ENCODE results near the gene MRPL20. TPM values are rescaled to one million over a fixed set of nuclear protein-coding genes. Genes with fewer than 3 reads are reported as not detected.
"Not testable (repeated sequence)": the region's sequence is repeated elsewhere in the genome, so short reads cannot be mapped to it uniquely, and the experiment has no call there.

The MRPL20 gene
- total and polyA plus RNA-seq, 10 donors, result 67.4 to 168 (median 101) TPM

- Histone ChIP-seq H3K4me3 (no peak overlapping the region), H3K36me3 (peaks cover 0 to 20% (median 9%) of the 10 kb centered on the region in 6 donors), H3K9me3 (peaks cover 0 to 6% (median 0%) of the 10 kb centered on the region in 8 donors), H3K27me3 (replicated peaks in 1 of 7) (no peaks in the 10 kb centered on the region), H3K27ac (no peak overlapping the region), H3K4me1 (peaks cover 18 to 44% (median 40%) of the 10 kb centered on the region in 6 donors)
- intact Hi-C loops (cut with DNase I; ENCODE audit: low total_unique reads), result no loop called here
- DNase-seq, result no peak
- 73 to 86% (median 79%) methylated on average over 4 to 16 of the region's 16 CpGs for WGBS, 5 donors
- peak; percentile 6 to 31 (median 14) for TF ChIP-seq POLR2AphosphoS5 (IDR thresholded peaks at IDR 0.05)
- TF ChIP-seq, protein P1, sequence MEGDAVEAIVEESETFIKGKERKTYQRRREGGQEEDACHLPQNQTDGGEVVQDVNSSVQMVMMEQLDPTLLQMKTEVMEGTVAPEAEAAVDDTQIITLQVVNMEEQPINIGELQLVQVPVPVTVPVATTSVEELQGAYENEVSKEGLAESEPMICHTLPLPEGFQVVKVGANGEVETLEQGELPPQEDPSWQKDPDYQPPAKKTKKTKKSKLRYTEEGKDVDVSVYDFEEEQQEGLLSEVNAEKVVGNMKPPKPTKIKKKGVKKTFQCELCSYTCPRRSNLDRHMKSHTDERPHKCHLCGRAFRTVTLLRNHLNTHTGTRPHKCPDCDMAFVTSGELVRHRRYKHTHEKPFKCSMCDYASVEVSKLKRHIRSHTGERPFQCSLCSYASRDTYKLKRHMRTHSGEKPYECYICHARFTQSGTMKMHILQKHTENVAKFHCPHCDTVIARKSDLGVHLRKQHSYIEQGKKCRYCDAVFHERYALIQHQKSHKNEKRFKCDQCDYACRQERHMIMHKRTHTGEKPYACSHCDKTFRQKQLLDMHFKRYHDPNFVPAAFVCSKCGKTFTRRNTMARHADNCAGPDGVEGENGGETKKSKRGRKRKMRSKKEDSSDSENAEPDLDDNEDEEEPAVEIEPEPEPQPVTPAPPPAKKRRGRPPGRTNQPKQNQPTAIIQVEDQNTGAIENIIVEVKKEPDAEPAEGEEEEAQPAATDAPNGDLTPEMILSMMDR (IDR thresholded peaks at IDR 0.05 in 8 of 11, conservative IDR thresholded peaks at IDR 0.05 in 3 of 11), result no peak
Observed at GRCh38 chr1:1370771-1371300, 36.3 kb downstream of the MRPL20 start.

DNA sequence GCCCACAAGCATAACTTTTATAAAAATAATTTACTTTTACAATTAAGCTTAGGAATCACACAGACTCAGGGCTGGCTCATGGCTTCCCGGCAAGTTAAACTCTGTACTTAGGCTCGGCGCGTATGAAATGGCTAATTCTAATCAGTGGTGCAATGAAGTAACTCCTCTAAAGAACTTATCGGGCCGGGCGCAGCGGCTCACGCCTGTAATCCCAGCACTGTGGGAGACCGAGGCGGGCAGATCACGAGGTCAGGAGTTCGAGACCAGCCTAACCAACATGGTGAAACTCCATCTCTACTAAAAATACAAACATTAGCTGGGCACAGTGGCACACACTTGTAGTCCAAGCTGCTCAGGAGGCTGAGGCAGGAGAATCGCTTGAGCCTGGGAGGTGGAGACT is 37.0 kb downstream of the MRPL20 start:
- Histone ChIP-seq H3K36me3 (peaks cover 0 to 20% (median 9%) of the 10 kb centered on the region in 6 donors), H3K4me1 (peaks cover 16 to 42% (median 38%) of the 10 kb centered on the region in 6 donors)
- H3K4me3 ChIP-seq; DNase-seq; intact Hi-C loops (cut with DNase I; ENCODE audit: low total_unique reads); H3K27me3 ChIP-seq (replicated peaks in 1 of 7); H3K9me3 ChIP-seq; H3K27ac ChIP-seq: not testable (repeated sequence)
- 90 to 95% (median 94%) methylated on average over 14 of the region's 14 CpGs for WGBS, 5 donors

GRCh38 chr1:1367315-1367714 is 39.8 kb downstream of the MRPL20 start:
- intact Hi-C loops (cut with DNase I; ENCODE audit: low total_unique reads), result no loop called here
- TF ChIP-seq POLR2A (IDR thresholded peaks at IDR 0.05) (no peak), POLR2AphosphoS5 (IDR thresholded peaks at IDR 0.05) (no peak)
- TF ChIP-seq, protein P1 (IDR thresholded peaks at IDR 0.05 in 8 of 11, conservative IDR thresholded peaks at IDR 0.05 in 3 of 11), result no peak
- no peak for DNase-seq
- 93 to 99% (median 96%) methylated on average over 5 of the region's 5 CpGs for WGBS, 5 donors
- Histone ChIP-seq H3K27me3 (replicated peaks in 1 of 7) (no peaks in the 10 kb centered on the region), H3K36me3 (peaks cover 0 to under 1% (median 0%) of the 10 kb centered on the region in 6 donors), H3K4me3 (no peak overlapping the region), H3K4me1 (peaks cover 9 to 18% (median 14%) of the 10 kb centered on the region in 6 donors), H3K27ac (no peak overlapping the region), H3K9me3 (peaks cover 0 to 6% (median 0%) of the 10 kb centered on the region in 8 donors)

GRCh38 chr1:1366699-1367066 is 40.4 kb downstream of the MRPL20 start:
- H3K4me1 ChIP-seq, result peaks cover 4 to 17% (median 8%) of the 10 kb centered on the region in 6 donors
- intact Hi-C loops (cut with DNase I; ENCODE audit: low total_unique reads), result no loop called here
- TF ChIP-seq POLR2AphosphoS5 (IDR thresholded peaks at IDR 0.05) (no peak), POLR2A (IDR thresholded peaks at IDR 0.05) (no peak)
- TF ChIP-seq, protein P1 (IDR thresholded peaks at IDR 0.05 in 8 of 11, conservative IDR thresholded peaks at IDR 0.05 in 3 of 11), result no peak
- H3K4me3 ChIP-seq, result no peak overlapping the region
- 84 to 99% (median 95%) methylated on average over 3 of the region's 3 CpGs for WGBS, 5 donors
- no peaks in the 10 kb centered on the region for H3K36me3 ChIP-seq
- peaks cover 0 to 6% (median 0%) of the 10 kb centered on the region in 8 donors for H3K9me3 ChIP-seq
- DNase-seq, result no peak
- H3K27ac ChIP-seq, result no peak overlapping the region
- peaks cover 0 to 5% (median 0%) of the 10 kb centered on the region in 7 donors for H3K27me3 ChIP-seq (replicated peaks in 1 of 7)

Data from spleen (tissue), 11 donors.